AG04450 (cell line): ENCODE data around the gene SLX9. TPM values are rescaled to one million over a fixed set of nuclear protein-coding genes. Genes with fewer than 3 reads are reported as not detected.

Experiments
- CTCF ChIA-PET: fragments of 300-600, 350-600 bp; formaldehyde crosslinking; extraction: SDS; loops from one replicate; lab custom pipeline; 2022; ENCODE audit warnings: antibody characterized with exemption, inconsistent platforms; lab: Charles Lee
- POLR2A ChIA-PET: fragments of 350-600 bp; formaldehyde crosslinking; extraction: SDS; loops from one replicate; lab custom pipeline; 2021; ENCODE audit warnings: antibody characterized with exemption, inconsistent platforms; lab: Yijun Ruan, JAX
- DNase-seq: peaks from one replicate; pipeline ENCODE4 v3.0.0-alpha.2; 2011; ENCODE audit warnings: low read depth, low spot score
- H3K27ac ChIP-seq: one replicate; pipeline ENCODE4 v1.5.1; 2012; ENCODE audit warnings: low read depth, low read length, control low read depth
- H3K27me3 ChIP-seq: one replicate; pipeline ENCODE4 v1.6.0; 2012; ENCODE audit warnings: low read length; ENCODE audit not compliant: control insufficient read depth, insufficient read depth
- H3K4me3 ChIP-seq: 2 replicates; pipeline ENCODE4 v1.5.1; 2011; ENCODE audit warnings: mild to moderate bottlenecking, low read depth, low read length, control low read depth
- H3K9me3 ChIP-seq: 2 replicates; pipeline ENCODE4 v1.5.1; 2012; ENCODE audit warnings: low read length; ENCODE audit not compliant: control insufficient read depth, insufficient read depth
- CTCF ChIP-seq: IDR thresholded peaks from 2 replicates; pipeline ENCODE4 v1.5.1; 2011; ENCODE audit warnings: low read depth, low read length, control low read depth, inconsistent platforms
- polyA plus RNA-seq: library from polyadenylated mRNA; depleted of rRNA; stranded (reverse); fragments of >200 nt; gene quantifications from 2 replicates; pipeline ENCODE4 v1.2.3, GENCODE V29; 2011

SLX9 gene
- polyA plus RNA-seq, 1 experiment: 11.4 TPM

- H3K27me3 ChIP-seq: no peaks in the 10 kb centered on the region
- peaks cover 11% of the 10 kb centered on the region for H3K9me3 ChIP-seq
- peak overlapping the region; percentile 70 for H3K27ac ChIP-seq
- no peak for DNase-seq
- no peak overlapping the region for H3K4me3 ChIP-seq
- ChIA-PET CTCF (no interaction called here), POLR2A (interaction anchor here (0.7 to 1.8 kb wide), 4 partner anchors 11 to 203 kb away, joined by 3 to 16 read pairs (median 8); no protein-coding TSS in a partner anchor)
- no peak; the same call in 1 of the 2 replicates for TF ChIP-seq CTCF
Measured at GRCh38 chr21:45012662-45013259, 72.9 kb downstream of the SLX9 start.

- Histone ChIP-seq H3K27me3 (no peaks in the 10 kb centered on the region), H3K27ac (peak overlapping the region; percentile 47), H3K4me3 (no peak overlapping the region), H3K9me3 (peaks cover 10% of the 10 kb centered on the region)
- TF ChIP-seq CTCF: no peak
- ChIA-PET POLR2A (interaction anchor here (1.8 kb wide), 1 partner anchor 37 kb away, joined by 16 read pairs; no protein-coding TSS in a partner anchor), CTCF (no interaction called here)
- DNase-seq: no peak
Measured at GRCh38 chr21:45013260-45013841, 73.5 kb downstream of the SLX9 start.

- no peak for TF ChIP-seq CTCF
- CTCF ChIA-PET: no interaction called here
- Histone ChIP-seq H3K27me3 (no peaks in the 10 kb centered on the region), H3K9me3 (peaks cover 6% of the 10 kb centered on the region; the same call in 1 of the 2 replicates), H3K27ac (no peak overlapping the region), H3K4me3 (no peak overlapping the region)
- no peak for DNase-seq
- POLR2A ChIA-PET: no interaction called here
Measured at GRCh38 chr21:45014747-45015468, 75.1 kb downstream of the SLX9 start.

GRCh38 chr21:45015469-45015860 is 75.6 kb downstream of the SLX9 start:
- POLR2A ChIA-PET: no interaction called here
- DNase-seq: no peak
- no peak for TF ChIP-seq CTCF
- Histone ChIP-seq H3K4me3 (no peak overlapping the region), H3K27me3 (no peaks in the 10 kb centered on the region), H3K9me3 (peaks cover 6% of the 10 kb centered on the region; the same call in 1 of the 2 replicates), H3K27ac (no peak overlapping the region)
- CTCF ChIA-PET: no interaction called here

GRCh38 chr21:45016031-45016405 is 76.2 kb downstream of the SLX9 start:
- no peak for DNase-seq
- Histone ChIP-seq H3K4me3 (no peak overlapping the region), H3K9me3 (peaks cover 4% of the 10 kb centered on the region; the same call in 1 of the 2 replicates), H3K27me3 (no peaks in the 10 kb centered on the region), H3K27ac (no peak overlapping the region)
- ChIA-PET CTCF (no interaction called here), POLR2A (no interaction called here)
- no peak for TF ChIP-seq CTCF
